Panc1 (cell line): ENCODE data around the gene FRYL.

ENCODE experiments used
- POLR2AphosphoS5 ChIP-seq: IDR thresholded peaks from 2 replicates; pipeline ENCODE4 v1.6.1; 2012; ENCODE audit warnings: mild to moderate bottlenecking, low read depth, low read length, moderate library complexity
- TF ChIP-seq, protein P1 (sequence below): fragments of 450-650 bp; IDR thresholded peaks from 2 replicates; pipeline ENCODE4 v1.5.1; 2017; ENCODE audit warnings: mild to moderate bottlenecking

DNA sequence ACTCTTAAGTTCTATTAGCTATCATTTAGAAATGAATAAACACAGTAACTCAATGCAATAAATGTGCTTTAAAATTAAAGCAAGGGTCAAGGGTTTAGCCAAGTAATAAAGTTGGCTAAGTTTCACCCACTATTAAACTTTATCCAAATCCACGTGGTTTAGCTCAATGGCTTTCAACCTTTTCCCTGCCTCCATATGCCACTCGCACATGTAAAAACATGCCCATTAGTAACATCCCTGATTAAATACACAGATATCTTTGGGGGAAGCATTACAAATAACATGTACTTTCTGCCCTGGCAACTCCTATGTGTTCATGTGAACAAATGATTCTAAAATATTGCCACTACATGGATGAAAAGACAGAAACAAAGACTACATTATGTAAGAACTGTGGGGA lies 159.2 kb downstream of the FRYL start:
- TF ChIP-seq, protein P1, sequence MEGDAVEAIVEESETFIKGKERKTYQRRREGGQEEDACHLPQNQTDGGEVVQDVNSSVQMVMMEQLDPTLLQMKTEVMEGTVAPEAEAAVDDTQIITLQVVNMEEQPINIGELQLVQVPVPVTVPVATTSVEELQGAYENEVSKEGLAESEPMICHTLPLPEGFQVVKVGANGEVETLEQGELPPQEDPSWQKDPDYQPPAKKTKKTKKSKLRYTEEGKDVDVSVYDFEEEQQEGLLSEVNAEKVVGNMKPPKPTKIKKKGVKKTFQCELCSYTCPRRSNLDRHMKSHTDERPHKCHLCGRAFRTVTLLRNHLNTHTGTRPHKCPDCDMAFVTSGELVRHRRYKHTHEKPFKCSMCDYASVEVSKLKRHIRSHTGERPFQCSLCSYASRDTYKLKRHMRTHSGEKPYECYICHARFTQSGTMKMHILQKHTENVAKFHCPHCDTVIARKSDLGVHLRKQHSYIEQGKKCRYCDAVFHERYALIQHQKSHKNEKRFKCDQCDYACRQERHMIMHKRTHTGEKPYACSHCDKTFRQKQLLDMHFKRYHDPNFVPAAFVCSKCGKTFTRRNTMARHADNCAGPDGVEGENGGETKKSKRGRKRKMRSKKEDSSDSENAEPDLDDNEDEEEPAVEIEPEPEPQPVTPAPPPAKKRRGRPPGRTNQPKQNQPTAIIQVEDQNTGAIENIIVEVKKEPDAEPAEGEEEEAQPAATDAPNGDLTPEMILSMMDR, result no peak
- no peak for TF ChIP-seq POLR2AphosphoS5
